Activated CD8-positive, alpha-beta T cell treated with anti-CD3 and anti-CD28 coated beads for 36 hours (primary cell): Measurements from ENCODE around the gene AFDN. TPM values are rescaled to one million over a fixed set of nuclear protein-coding genes. Genes with fewer than 3 reads are reported as not detected.

Source experiments
- ATAC-seq: fragments of 200-7000 bp; cut with Tn5 transposase; one replicate; pipeline ENCODE4 v1.10.0; 2021; ENCODE audit warnings: mild to moderate bottlenecking, moderate library complexity
- CTCF ChIA-PET: fragments of 350-600 bp; sonication (Branson Sonifier 250); formaldehyde crosslinking; loops from one replicate; lab custom pipeline; 2021; ENCODE audit warnings: antibody characterized with exemption; lab: Charles Lee
- POLR2A ChIA-PET: fragments of 350-600 bp; sonication (Branson Sonifier 250); formaldehyde crosslinking; loops from one replicate; lab custom pipeline; 2021; ENCODE audit warnings: antibody characterized with exemption; lab: Charles Lee
- DNase-seq: peaks from one replicate; pipeline ENCODE4 v3.0.0-alpha.2; 2020
- H3K27ac Mint-ChIP-seq: one replicate; pipeline ENCODE4 v1.8.0; 2021; ENCODE audit warnings: mild to moderate bottlenecking, mixed read lengths
- H3K27me3 Mint-ChIP-seq: one replicate; pipeline ENCODE4 v1.8.0; 2021; ENCODE audit warnings: mixed read lengths
- H3K36me3 Mint-ChIP-seq: one replicate; pipeline ENCODE4 v1.8.0; 2021; ENCODE audit warnings: low read depth, mixed read lengths
- H3K4me1 Mint-ChIP-seq: one replicate; pipeline ENCODE4 v1.8.0; 2021; ENCODE audit warnings: low read depth, mixed read lengths
- H3K4me3 Mint-ChIP-seq: one replicate; pipeline ENCODE4 v1.8.0; 2021; ENCODE audit warnings: mild to moderate bottlenecking, moderate library complexity, mixed read lengths
- H3K9me3 Mint-ChIP-seq: one replicate; pipeline ENCODE4 v1.8.0; 2021; ENCODE audit warnings: mixed read lengths
- CTCF ChIP-seq: fragments of 200-600 bp; IDR thresholded peaks from one replicate; pipeline ENCODE4 v1.8.0; 2022; ENCODE audit warnings: antibody characterized with exemption, mild to moderate bottlenecking
- intact Hi-C: fragments of 100-400 bp; cut with micrococcal nuclease; formaldehyde crosslinking; loops from one replicate; pipeline ENCODE4 v1.10.0; 2022
- total RNA-seq, 2 experiments: library from RNA; stranded (reverse); gene quantifications; one replicate each; pipeline ENCODE4 v1.2.3, GENCODE V29; 2021

Gene AFDN
- total RNA-seq, 2 experiments from 2014 or later, result 13.0 to 14.1 TPM

- no peak for ATAC-seq
- no peak for DNase-seq
- H3K4me1 Mint-ChIP-seq, result no peaks in the 10 kb centered on the region
- POLR2A ChIA-PET, result interaction anchor here (0.6 kb wide), 1 partner anchor 1137 kb away, joined by 3 read pairs; no protein-coding TSS in a partner anchor
- peaks cover 4% of the 10 kb centered on the region for H3K27me3 Mint-ChIP-seq
- H3K36me3 Mint-ChIP-seq, result no peaks in the 10 kb centered on the region
- H3K4me3 Mint-ChIP-seq, result no peak overlapping the region
- intact Hi-C loops, result no loop called here
- no peaks in the 10 kb centered on the region for H3K9me3 Mint-ChIP-seq
- no peak overlapping the region for H3K27ac Mint-ChIP-seq
- no peak for TF ChIP-seq CTCF
- CTCF ChIA-PET, result no interaction called here
Measured at GRCh38 chr6:167779993-167780655, 46.6 kb upstream of the AFDN start.

- no peak overlapping the region for H3K4me3 Mint-ChIP-seq
- ChIA-PET CTCF (no interaction called here), POLR2A (no interaction called here)
- DNase-seq, result no peak
- H3K27ac Mint-ChIP-seq, result no peak overlapping the region
- H3K27me3 Mint-ChIP-seq, result peaks cover 4% of the 10 kb centered on the region
- no peak for TF ChIP-seq CTCF
- ATAC-seq, result no peak
- intact Hi-C loops, result no loop called here
- H3K9me3 Mint-ChIP-seq, result no peaks in the 10 kb centered on the region
- H3K36me3 Mint-ChIP-seq, result no peaks in the 10 kb centered on the region
- no peaks in the 10 kb centered on the region for H3K4me1 Mint-ChIP-seq
Measured at GRCh38 chr6:167781066-167781767, 45.5 kb upstream of the AFDN start.

- H3K4me3 Mint-ChIP-seq, result no peak overlapping the region
- H3K4me1 Mint-ChIP-seq, result no peaks in the 10 kb centered on the region
- DNase-seq (no peak), ATAC-seq (no peak)
- ChIA-PET CTCF (no interaction called here), POLR2A (no interaction called here)
- H3K27ac Mint-ChIP-seq, result no peak overlapping the region
- H3K27me3 Mint-ChIP-seq, result peaks cover 4% of the 10 kb centered on the region
- no peak for TF ChIP-seq CTCF
- intact Hi-C loops, result no loop called here
- no peaks in the 10 kb centered on the region for H3K9me3 Mint-ChIP-seq
- no peaks in the 10 kb centered on the region for H3K36me3 Mint-ChIP-seq
Measured at GRCh38 chr6:167781868-167782267, 44.8 kb upstream of the AFDN start.

- H3K4me1 Mint-ChIP-seq, result no peaks in the 10 kb centered on the region
- ChIA-PET CTCF (no interaction called here), POLR2A (no interaction called here)
- intact Hi-C loops, result no loop called here
- ATAC-seq (no peak), DNase-seq (no peak)
- H3K36me3 Mint-ChIP-seq, result no peaks in the 10 kb centered on the region
- H3K4me3 Mint-ChIP-seq, result no peak overlapping the region
- no peak for TF ChIP-seq CTCF
- H3K9me3 Mint-ChIP-seq, result no peaks in the 10 kb centered on the region
- no peak overlapping the region for H3K27ac Mint-ChIP-seq
- peaks cover 3% of the 10 kb centered on the region for H3K27me3 Mint-ChIP-seq
Measured at GRCh38 chr6:167782698-167783517, 43.8 kb upstream of the AFDN start.
